Neural cell (in vitro differentiated cells): ENCODE data around the gene MLLT1. TPM values are rescaled to one million over a fixed set of nuclear protein-coding genes. Genes with fewer than 3 reads are reported as not detected.

Source experiments
- H2AFZ ChIP-seq: fragments of 200-600, 300-800 bp; sonication (generic), shearing (Covaris generic); 2 replicates; pipeline ENCODE4 v1.6.0; 2014; ENCODE audit warnings: low read depth, mild to moderate bottlenecking, antibody characterized with exemption, low read length, moderate library complexity
- H3F3A ChIP-seq: fragments of 200-600 bp; shearing (Covaris generic); 2 replicates; pipeline ENCODE4 v1.6.1; 2016; ENCODE audit warnings: mild to moderate bottlenecking, moderate library complexity, mixed read lengths, antibody characterized with exemption, low read length; ENCODE audit not compliant: insufficient read depth, poor library complexity, severe bottlenecking
- H3K27ac ChIP-seq: fragments of 200-600, 300-800 bp; sonication (generic), shearing (Covaris generic); 2 replicates; pipeline ENCODE4 v1.5.1; 2014; ENCODE audit warnings: mild to moderate bottlenecking, low read length, moderate library complexity
- H3K27me3 ChIP-seq: fragments of 300-800, 200-600 bp; sonication (generic), shearing (Covaris generic); 2 replicates; pipeline ENCODE4 v1.6.0; 2014; ENCODE audit warnings: mild to moderate bottlenecking, low read depth, low read length, moderate library complexity; ENCODE audit not compliant: insufficient read depth
- H3K36me3 ChIP-seq: fragments of 300-800, 200-600 bp; sonication (generic), shearing (Covaris generic); 2 replicates; pipeline ENCODE4 v1.5.1; 2014; ENCODE audit warnings: mild to moderate bottlenecking, antibody characterized with exemption, low read length, moderate library complexity; ENCODE audit not compliant: insufficient read depth
- H3K4me2 ChIP-seq: fragments of 300-800, 200-600 bp; sonication (generic), shearing (Covaris generic); 2 replicates; pipeline ENCODE4 v1.6.0; 2014; ENCODE audit warnings: mild to moderate bottlenecking, low read length
- H3K4me3 ChIP-seq: fragments of 300-800, 200-600 bp; sonication (generic), shearing (Covaris generic); 2 replicates; pipeline ENCODE4 v1.5.1; 2014; ENCODE audit warnings: mild to moderate bottlenecking, low read length, moderate library complexity
- H3K79me2 ChIP-seq: fragments of 200-600 bp; shearing (Covaris generic); replicated peaks from 2 replicates; pipeline ENCODE4 v1.6.0; 2014; ENCODE audit warnings: mild to moderate bottlenecking, low read length, moderate library complexity; ENCODE audit not compliant: insufficient read depth
- H3K9ac ChIP-seq: fragments of 300-800, 200-600 bp; sonication (generic), shearing (Covaris generic); 2 replicates; pipeline ENCODE4 v1.6.1; 2016; ENCODE audit warnings: mild to moderate bottlenecking, low read length, mixed read lengths
- H3K9me2 ChIP-seq: fragments of 200-600 bp; shearing (Covaris generic); 2 replicates; pipeline ENCODE4 v1.6.1; 2016; ENCODE audit warnings: mild to moderate bottlenecking, low read length, mixed read lengths; ENCODE audit not compliant: insufficient read depth
- H3K9me3 ChIP-seq: fragments of 200-600, 300-800 bp; sonication (generic), shearing (Covaris generic); 2 replicates; pipeline ENCODE4 v1.6.1; 2016; ENCODE audit warnings: mild to moderate bottlenecking, mixed run types, low read length, moderate library complexity, mixed read lengths
- H4K20me1 ChIP-seq: fragments of 200-600 bp; shearing (Covaris generic); 2 replicates; pipeline ENCODE4 v1.6.1; 2016; ENCODE audit warnings: mild to moderate bottlenecking, mixed run types; ENCODE audit not compliant: insufficient read depth
- EP300 ChIP-seq: fragments of 450-650 bp; conservative IDR thresholded peaks from 2 replicates; pipeline ENCODE4 v1.6.1; 2014; ENCODE audit warnings: antibody characterized with exemption, mild to moderate bottlenecking, moderate library complexity; ENCODE audit not compliant: poor library complexity, severe bottlenecking
- EZH2 ChIP-seq: fragments of 200-600, 300-800 bp; shearing (Covaris generic), sonication (generic); IDR thresholded peaks from 2 replicates; pipeline ENCODE4 v1.6.1; 2014; ENCODE audit warnings: antibody characterized with exemption, low read length, borderline replicate concordance, mild to moderate bottlenecking; ENCODE audit not compliant: insufficient read depth, poor library complexity, severe bottlenecking
- MXI1 ChIP-seq: fragments of 450-650 bp; conservative IDR thresholded peaks from 2 replicates; pipeline ENCODE4 v1.6.1; 2014; ENCODE audit warnings: antibody characterized with exemption, mild to moderate bottlenecking; ENCODE audit not compliant: poor library complexity, severe bottlenecking
- POLR2AphosphoS5 ChIP-seq: IDR thresholded peaks from 2 replicates; pipeline ENCODE4 v1.6.1; 2012
- RAD21 ChIP-seq: fragments of 450-650 bp; conservative IDR thresholded peaks from 2 replicates; pipeline ENCODE4 v1.6.1; 2014; ENCODE audit warnings: antibody characterized with exemption, mild to moderate bottlenecking, moderate library complexity
- REST ChIP-seq: IDR thresholded peaks from 2 replicates; pipeline ENCODE4 v1.6.1; 2012; ENCODE audit warnings: borderline replicate concordance
- SMC3 ChIP-seq: fragments of 450-650 bp; conservative IDR thresholded peaks from 2 replicates; pipeline ENCODE4 v1.6.1; 2014; ENCODE audit warnings: antibody characterized with exemption, mild to moderate bottlenecking, moderate library complexity; ENCODE audit not compliant: poor library complexity
- TAF1 ChIP-seq: IDR thresholded peaks from 2 replicates; pipeline ENCODE4 v1.6.1; 2012; ENCODE audit warnings: low read depth
- polyA plus RNA-seq: library from polyadenylated mRNA; depleted of rRNA; stranded (reverse); fragments of >200 nt; gene quantifications from 2 replicates; pipeline ENCODE4 v1.2.3, GENCODE V29; 2014
- TF ChIP-seq, protein P1 (sequence below): fragments of 450-650 bp; IDR thresholded peaks from 2 replicates; pipeline ENCODE4 v1.5.1; 2014; ENCODE audit warnings: antibody characterized with exemption, mild to moderate bottlenecking, moderate library complexity; ENCODE audit not compliant: poor library complexity, severe bottlenecking

The MLLT1 gene
- polyA plus RNA-seq, 1 donor from 2014 or later: 34.0 TPM

- no peaks in the 10 kb centered on the region for H3F3A ChIP-seq
- no peak overlapping the region for H3K4me2 ChIP-seq
- H3K9ac ChIP-seq: no peak overlapping the region
- H3K27ac ChIP-seq: no peak overlapping the region
- no peak overlapping the region for H2AFZ ChIP-seq
- TF ChIP-seq RAD21: no peak
- no peak for TF ChIP-seq EP300
- TF ChIP-seq EZH2: no peak
- H3K36me3 ChIP-seq: peaks cover 14% of the 10 kb centered on the region
- H3K4me3 ChIP-seq: no peak overlapping the region
- H4K20me1 ChIP-seq: no peaks in the 10 kb centered on the region
- peaks cover 12% of the 10 kb centered on the region for H3K9me3 ChIP-seq
- no peaks in the 10 kb centered on the region for H3K27me3 ChIP-seq
- H3K9me2 ChIP-seq: no peaks in the 10 kb centered on the region
- H3K79me2 ChIP-seq: peaks cover 59% of the 10 kb centered on the region
Observed at GRCh38 chr19:6249296-6249695, 30.5 kb downstream of the MLLT1 start.

DNA sequence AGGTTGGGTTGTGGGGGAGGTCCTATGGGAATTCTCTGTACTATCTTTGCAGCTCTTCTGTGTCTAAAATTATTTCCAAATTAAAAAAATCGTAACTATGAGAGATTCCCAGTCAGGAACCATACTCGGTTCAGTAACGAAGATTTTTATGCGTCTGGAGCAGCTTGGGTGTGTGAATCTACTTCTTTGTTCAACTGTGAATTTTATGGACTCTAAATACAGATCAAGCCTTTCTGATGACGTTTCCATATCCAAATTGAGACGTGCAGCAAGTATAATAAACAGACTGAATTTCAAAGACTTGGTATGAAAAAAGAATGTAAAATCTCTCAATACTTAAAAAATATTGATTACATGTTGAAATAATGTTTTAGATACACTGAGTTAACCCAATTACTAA lies 30.9 kb downstream of the MLLT1 start:
- H2AFZ ChIP-seq: no peak overlapping the region
- no peak for TF ChIP-seq TAF1
- no peak for TF ChIP-seq MXI1
- no peak for TF ChIP-seq EP300
- no peak for TF ChIP-seq POLR2AphosphoS5
- TF ChIP-seq RAD21: no peak
- no peak overlapping the region for H3K4me3 ChIP-seq
- peaks cover 12% of the 10 kb centered on the region for H3K9me3 ChIP-seq
- H4K20me1 ChIP-seq: no peaks in the 10 kb centered on the region
- peaks cover 14% of the 10 kb centered on the region for H3K36me3 ChIP-seq
- no peak overlapping the region for H3K9ac ChIP-seq
- H3K79me2 ChIP-seq: peaks cover 59% of the 10 kb centered on the region
- H3F3A ChIP-seq: no peaks in the 10 kb centered on the region
- H3K27me3 ChIP-seq: no peaks in the 10 kb centered on the region
- H3K4me2 ChIP-seq: no peak overlapping the region
- H3K27ac ChIP-seq: no peak overlapping the region
- no peaks in the 10 kb centered on the region for H3K9me2 ChIP-seq

- Histone ChIP-seq H2AFZ (no peak overlapping the region), H3K9me2 (no peaks in the 10 kb centered on the region), H3K4me3 (no peak overlapping the region), H3K27me3 (no peaks in the 10 kb centered on the region), H3K9ac (no peak overlapping the region), H3K27ac (no peak overlapping the region), H3K36me3 (peaks cover 14% of the 10 kb centered on the region), H3K9me3 (peaks cover 12% of the 10 kb centered on the region), H3K79me2 (peaks cover 56% of the 10 kb centered on the region), H3F3A (no peaks in the 10 kb centered on the region), H4K20me1 (no peaks in the 10 kb centered on the region), H3K4me2 (no peak overlapping the region)
- TF ChIP-seq, protein P1, sequence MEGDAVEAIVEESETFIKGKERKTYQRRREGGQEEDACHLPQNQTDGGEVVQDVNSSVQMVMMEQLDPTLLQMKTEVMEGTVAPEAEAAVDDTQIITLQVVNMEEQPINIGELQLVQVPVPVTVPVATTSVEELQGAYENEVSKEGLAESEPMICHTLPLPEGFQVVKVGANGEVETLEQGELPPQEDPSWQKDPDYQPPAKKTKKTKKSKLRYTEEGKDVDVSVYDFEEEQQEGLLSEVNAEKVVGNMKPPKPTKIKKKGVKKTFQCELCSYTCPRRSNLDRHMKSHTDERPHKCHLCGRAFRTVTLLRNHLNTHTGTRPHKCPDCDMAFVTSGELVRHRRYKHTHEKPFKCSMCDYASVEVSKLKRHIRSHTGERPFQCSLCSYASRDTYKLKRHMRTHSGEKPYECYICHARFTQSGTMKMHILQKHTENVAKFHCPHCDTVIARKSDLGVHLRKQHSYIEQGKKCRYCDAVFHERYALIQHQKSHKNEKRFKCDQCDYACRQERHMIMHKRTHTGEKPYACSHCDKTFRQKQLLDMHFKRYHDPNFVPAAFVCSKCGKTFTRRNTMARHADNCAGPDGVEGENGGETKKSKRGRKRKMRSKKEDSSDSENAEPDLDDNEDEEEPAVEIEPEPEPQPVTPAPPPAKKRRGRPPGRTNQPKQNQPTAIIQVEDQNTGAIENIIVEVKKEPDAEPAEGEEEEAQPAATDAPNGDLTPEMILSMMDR: no peak
- no peak for TF ChIP-seq EZH2
- no peak for TF ChIP-seq POLR2AphosphoS5
- no peak for TF ChIP-seq SMC3
- TF ChIP-seq TAF1: no peak
- TF ChIP-seq MXI1: no peak
- TF ChIP-seq REST: no peak
- no peak for TF ChIP-seq EP300
- TF ChIP-seq RAD21: no peak
Observed at GRCh38 chr19:6248341-6248740, 31.4 kb downstream of the MLLT1 start.
